Measurements from ENCODE around the gene GGA2.
"Not testable (repeated sequence)": the region's sequence is repeated elsewhere in the genome, so short reads cannot be mapped to it uniquely, and the experiment has no call there.

Gene GGA2

GRCh38 chr16:23466162-23466885 is 44.0 kb downstream of the GGA2 start:
- peak; percentile 77 for DNase-seq

GRCh38 chr16:23465179-23465578 is 45.1 kb downstream of the GGA2 start:
- DNase-seq, result no peak

- DNase-seq, result no peak
Measured at GRCh38 chr16:23464196-23464595, 46.1 kb downstream of the GGA2 start.

- DNase-seq, result peak; percentile 70
Measured at GRCh38 chr16:23462994-23463393, 47.3 kb downstream of the GGA2 start.

- no peak for DNase-seq
Measured at GRCh38 chr16:23453338-23454052, 56.8 kb downstream of the GGA2 start.

GRCh38 chr16:23452572-23453337 is 57.5 kb downstream of the GGA2 start, which contains the start of gene COG7:
COG7 (minus strand) TSS chr16:23453189; CDS start chr16:23452994, 195 bp downstream.
- DNase-seq, result peak; percentile 86

- no peak for DNase-seq
Measured at GRCh38 chr16:23452221-23452571, 58.1 kb downstream of the GGA2 start.

- DNase-seq, result no peak
Measured at GRCh38 chr16:23448392-23448791, 61.9 kb downstream of the GGA2 start.

- not testable (repeated sequence) for DNase-seq
Measured at GRCh38 chr16:23437542-23437941, 72.8 kb downstream of the GGA2 start.

- no peak for DNase-seq
Measured at GRCh38 chr16:23436951-23437350, 73.3 kb downstream of the GGA2 start.

- DNase-seq, result peak; percentile 32
Measured at GRCh38 chr16:23435500-23435899, 74.8 kb downstream of the GGA2 start.

- DNase-seq, result peak; percentile 63
Measured at GRCh38 chr16:23434380-23434779, 75.9 kb downstream of the GGA2 start.

- DNase-seq, result no peak
Measured at GRCh38 chr16:23433261-23433920, 76.9 kb downstream of the GGA2 start.

- DNase-seq, result no peak
Measured at GRCh38 chr16:23432176-23433128, 77.8 kb downstream of the GGA2 start.

- no peak for DNase-seq
Measured at GRCh38 chr16:23428351-23428750, 81.9 kb downstream of the GGA2 start.

GRCh38 chr16:23424292-23424958 is 85.9 kb downstream of the GGA2 start:
- DNase-seq, result no peak

- peak; percentile 97 for DNase-seq
Measured at GRCh38 chr16:23423496-23424049, 86.7 kb downstream of the GGA2 start.

GRCh38 chr16:23420011-23420410 is 90.3 kb downstream of the GGA2 start:
- peak; percentile 42 for DNase-seq

GRCh38 chr16:23416816-23417215 is 93.5 kb downstream of the GGA2 start:
- DNase-seq, result no peak

- DNase-seq, result no peak
Measured at GRCh38 chr16:23414731-23415130, 95.6 kb downstream of the GGA2 start.
